Kidney tubule cell (primary cell): Measurements from ENCODE around the gene LRP10.

Experiments
- DNase-seq: peaks from one replicate; pipeline ENCODE4 v3.0.0-alpha.2; 2018; ENCODE audit warnings: low spot score

The LRP10 gene

DNA sequence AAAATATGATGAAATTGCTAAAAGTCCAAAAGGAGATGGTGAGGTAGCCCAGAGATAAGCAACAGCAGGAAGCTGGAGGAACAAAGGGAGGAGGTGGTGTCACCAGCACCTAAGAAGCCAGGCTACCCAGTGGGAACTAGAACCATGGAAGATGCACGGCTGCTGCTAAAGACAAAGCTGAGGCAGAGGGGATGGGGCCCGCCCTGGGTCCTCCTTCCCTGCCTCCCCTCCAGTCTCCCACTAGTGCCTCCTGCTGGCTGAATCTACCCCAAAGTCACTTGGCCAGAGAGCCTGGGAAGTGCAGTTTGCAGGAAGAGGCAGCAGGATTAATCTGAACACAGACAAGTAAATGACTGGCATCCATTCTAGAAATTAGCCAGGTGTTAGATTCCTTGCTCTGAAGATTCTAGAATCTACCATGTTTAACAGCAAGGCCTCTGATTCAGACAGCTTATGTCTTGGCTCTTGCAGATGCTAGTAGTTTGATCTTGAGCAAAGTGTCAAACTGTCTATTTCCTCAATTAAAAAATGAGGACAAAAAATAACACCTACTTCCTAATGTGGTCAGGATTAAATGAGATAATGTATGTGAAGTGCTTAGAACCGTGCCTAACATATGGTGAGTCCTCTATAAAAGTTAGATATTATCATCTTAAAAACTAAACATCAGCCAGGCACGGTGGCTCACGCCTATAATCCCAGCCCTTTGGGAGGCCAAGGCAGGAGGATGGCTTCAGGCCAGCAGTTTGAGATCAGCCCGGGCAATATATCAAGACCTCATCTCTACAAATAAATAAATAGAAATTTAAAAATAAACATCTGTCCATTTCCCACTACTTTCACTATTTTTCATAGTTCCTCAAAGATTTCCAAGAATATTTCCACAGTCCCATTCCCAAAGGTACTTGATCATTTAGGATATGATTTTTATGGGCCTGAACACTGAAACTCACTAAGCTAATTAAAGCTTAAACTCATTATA is 5.8 kb upstream of the LRP10 start:
- DNase-seq, result no peak

DNA sequence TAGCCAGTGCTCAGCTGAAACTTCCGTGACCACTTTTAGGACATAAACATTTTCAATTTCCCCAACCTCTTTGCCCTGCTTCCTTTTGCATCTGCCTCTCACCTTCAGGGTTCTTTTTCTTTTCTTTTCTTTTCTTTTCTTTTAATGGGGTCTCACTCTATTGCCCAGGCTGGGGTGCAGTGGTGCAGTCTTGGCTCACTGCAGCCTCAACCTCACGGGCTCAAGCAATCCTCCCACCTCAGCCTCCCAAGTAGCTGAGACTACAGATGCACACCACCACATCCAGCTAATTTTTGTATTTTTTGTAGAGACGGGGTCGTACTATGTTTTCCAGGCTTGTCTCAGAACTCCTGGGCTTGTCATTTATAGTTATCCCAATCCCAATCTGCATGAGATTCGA is 4.7 kb upstream of the LRP10 start:
- no peak for DNase-seq

DNA sequence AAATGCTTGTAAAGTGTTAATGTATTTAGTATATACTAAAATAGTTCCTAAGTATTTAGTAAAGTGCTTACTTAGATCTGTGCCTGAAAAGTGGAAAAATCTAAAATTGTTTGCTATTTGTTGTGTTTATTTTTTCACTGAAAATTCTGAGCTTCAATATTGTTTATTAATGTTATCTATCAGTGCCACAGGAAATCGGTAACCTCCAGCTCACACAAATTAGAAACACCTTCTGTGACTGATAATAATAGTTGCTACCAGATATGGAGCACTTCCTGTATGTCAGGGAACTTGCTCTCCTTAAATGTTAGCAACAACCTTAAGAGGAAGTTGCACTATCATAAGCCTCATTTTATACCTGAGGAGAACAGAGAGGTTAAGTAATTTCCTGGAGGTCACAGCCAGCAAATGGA is 723 bp upstream of the LRP10 start:
- DNase-seq, result no peak

DNA sequence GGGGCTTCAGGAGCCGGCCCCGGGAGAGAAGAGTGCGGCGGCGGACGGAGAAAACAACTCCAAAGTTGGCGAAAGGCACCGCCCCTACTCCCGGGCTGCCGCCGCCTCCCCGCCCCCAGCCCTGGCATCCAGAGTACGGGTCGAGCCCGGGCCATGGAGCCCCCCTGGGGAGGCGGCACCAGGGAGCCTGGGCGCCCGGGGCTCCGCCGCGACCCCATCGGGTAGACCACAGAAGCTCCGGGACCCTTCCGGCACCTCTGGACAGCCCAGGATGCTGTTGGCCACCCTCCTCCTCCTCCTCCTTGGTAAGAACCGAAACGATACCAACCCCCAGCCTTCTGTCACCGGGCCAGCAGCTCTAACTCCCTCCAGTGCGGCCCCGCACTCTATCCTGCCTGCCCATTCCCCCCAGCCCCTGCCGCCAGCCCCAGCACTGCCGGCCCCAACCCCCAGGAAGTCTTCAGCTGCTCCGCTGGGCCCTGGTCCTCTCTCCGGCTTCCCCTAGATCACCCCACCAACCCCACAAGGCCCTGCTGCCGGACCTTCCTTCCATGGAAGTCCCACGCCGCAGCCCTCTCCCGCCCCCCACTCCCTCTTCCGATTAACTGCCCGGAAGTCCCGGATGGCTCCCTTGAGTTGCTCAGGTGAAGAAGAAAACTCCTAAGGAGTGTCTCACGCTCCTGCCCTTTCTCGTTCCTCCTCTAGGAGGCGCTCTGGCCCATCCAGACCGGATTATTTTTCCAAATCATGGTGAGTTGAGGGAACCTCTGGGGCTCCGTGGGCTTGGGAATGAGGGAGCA is 693 bp downstream of the LRP10 start:
- peak; percentile 93 for DNase-seq

DNA sequence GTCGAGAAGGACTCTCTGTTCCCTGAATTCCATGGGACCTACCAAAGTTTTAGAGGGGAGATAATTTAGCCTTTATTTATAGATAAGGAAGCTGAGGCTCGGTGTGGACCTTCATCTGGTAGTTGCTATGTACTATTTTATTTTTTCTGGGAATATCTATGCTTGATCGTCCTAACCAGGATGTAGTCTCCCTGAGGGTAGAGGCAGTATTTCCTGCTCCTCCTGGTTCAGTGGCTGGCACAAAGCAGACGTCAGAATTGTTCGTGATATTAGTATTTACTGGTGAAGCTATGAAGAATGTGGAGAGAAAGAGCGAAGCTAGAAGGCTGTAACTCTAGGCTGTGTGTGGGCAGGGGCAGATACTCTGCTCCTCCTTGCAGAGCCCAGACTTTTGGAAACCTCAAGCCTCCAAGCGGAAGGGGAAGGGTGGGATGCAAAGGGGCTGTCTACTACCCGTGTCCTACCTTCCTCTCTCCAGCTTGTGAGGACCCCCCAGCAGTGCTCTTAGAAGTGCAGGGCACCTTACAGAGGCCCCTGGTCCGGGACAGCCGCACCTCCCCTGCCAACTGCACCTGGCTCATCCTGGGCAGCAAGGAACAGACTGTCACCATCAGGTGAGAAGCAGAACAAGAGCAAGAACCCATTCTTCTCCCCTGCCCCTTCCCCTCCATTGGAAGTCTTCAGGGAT is 1.4 kb downstream of the LRP10 start:
- DNase-seq, result no peak

DNA sequence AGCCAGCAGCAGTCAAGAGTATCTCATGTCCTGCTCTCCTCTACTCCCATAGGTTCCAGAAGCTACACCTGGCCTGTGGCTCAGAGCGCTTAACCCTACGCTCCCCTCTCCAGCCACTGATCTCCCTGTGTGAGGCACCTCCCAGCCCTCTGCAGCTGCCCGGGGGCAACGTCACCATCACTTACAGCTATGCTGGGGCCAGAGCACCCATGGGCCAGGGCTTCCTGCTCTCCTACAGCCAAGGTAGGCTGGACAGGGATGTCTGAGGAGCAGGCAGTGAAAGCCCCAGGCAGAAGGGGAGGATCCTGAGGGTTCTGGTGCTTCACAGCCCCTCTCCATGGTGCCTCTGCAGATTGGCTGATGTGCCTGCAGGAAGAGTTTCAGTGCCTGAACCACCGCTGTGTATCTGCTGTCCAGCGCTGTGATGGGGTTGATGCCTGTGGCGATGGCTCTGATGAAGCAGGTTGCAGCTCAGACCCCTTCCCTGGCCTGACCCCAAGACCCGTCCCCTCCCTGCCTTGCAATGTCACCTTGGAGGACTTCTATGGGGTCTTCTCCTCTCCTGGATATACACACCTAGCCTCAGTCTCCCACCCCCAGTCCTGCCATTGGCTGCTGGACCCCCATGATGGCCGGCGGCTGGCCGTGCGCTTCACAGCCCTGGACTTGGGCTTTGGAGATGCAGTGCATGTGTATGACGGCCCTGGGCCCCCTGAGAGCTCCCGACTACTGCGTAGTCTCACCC is 3.6 kb downstream of the LRP10 start:
- no peak for DNase-seq

DNA sequence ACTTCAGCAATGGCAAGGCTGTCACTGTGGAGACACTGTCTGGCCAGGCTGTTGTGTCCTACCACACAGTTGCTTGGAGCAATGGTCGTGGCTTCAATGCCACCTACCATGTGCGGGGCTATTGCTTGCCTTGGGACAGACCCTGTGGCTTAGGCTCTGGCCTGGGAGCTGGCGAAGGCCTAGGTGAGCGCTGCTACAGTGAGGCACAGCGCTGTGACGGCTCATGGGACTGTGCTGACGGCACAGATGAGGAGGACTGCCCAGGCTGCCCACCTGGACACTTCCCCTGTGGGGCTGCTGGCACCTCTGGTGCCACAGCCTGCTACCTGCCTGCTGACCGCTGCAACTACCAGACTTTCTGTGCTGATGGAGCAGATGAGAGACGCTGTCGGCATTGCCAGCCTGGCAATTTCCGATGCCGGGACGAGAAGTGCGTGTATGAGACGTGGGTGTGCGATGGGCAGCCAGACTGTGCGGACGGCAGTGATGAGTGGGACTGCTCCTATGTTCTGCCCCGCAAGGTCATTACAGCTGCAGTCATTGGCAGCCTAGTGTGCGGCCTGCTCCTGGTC is 4.3 kb downstream of the LRP10 start:
- no peak for DNase-seq

DNA sequence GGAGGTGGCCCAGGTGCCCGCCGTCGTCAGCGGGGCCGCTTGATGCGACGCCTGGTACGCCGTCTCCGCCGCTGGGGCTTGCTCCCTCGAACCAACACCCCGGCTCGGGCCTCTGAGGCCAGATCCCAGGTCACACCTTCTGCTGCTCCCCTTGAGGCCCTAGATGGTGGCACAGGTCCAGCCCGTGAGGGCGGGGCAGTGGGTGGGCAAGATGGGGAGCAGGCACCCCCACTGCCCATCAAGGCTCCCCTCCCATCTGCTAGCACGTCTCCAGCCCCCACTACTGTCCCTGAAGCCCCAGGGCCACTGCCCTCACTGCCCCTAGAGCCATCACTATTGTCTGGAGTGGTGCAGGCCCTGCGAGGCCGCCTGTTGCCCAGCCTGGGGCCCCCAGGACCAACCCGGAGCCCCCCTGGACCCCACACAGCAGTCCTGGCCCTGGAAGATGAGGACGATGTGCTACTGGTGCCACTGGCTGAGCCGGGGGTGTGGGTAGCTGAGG is 5.5 kb downstream of the LRP10 start:
- no peak for DNase-seq

DNA sequence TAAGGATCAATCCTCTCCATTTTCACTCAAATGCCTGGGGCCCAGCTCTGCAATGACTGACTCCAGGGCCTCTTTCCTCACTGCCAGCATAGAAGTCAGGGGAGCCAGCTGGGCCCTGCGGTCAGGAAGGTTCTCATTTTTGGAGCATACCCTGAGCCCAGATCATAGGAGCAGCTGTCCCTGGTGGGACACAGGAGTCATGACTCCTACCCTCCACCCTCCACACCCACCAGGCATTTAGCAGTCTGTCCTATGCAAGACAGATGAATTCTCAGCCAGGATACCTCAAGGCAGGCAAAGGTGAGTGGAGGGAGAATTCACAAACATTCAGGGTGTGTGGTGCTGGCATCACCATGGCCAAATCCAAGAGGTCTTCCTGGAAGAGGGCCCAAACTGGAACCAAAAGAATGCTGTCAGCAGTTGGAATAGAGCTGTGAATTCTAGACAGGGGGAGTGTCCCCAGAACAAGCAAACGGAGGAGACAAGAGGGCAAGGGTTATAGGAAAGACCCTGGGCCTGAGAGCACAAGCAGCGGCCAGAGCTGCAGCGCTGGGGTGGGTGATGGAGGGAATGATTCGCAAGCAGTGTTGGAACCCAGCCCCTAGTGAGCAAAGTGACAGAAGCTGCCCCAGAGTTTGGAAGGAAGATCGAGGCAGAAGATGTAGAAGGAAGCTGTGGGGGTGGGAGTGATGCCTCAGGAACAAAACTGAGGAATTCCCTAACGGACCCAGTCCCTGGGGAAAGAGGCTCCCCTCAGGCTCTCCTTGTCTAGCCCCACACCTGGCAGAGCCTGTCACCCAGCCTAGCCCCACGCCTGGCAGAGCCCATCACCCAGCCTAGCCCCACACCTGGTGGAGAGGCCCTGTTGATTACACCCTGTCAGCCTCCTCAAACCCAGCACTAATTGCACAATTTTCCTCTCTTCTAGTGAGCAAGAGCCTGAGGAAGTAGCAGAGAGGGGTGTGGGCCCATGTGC is 7.0 kb downstream of the LRP10 start:
- DNase-seq, result no peak

DNA sequence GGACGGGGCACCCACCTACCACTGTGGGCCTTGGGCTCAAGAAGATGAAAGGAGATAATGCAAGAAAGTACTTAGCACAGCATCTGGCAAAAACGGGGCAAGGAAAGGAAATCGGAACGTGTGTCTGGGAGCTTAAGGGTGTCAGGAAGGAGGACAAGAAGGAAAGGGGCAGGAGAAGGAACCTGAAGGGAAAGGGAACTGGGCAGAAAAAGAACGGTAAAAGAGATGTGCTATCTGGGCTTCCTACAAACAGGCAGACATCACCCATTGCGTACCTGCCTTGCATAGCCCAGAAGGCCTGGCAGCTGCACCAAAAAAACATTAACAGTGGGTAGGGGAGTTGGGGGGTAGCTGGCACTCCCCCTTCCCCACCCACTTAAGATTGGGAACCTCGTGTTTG is 10.5 kb downstream of the LRP10 start:
- no peak for DNase-seq

DNA sequence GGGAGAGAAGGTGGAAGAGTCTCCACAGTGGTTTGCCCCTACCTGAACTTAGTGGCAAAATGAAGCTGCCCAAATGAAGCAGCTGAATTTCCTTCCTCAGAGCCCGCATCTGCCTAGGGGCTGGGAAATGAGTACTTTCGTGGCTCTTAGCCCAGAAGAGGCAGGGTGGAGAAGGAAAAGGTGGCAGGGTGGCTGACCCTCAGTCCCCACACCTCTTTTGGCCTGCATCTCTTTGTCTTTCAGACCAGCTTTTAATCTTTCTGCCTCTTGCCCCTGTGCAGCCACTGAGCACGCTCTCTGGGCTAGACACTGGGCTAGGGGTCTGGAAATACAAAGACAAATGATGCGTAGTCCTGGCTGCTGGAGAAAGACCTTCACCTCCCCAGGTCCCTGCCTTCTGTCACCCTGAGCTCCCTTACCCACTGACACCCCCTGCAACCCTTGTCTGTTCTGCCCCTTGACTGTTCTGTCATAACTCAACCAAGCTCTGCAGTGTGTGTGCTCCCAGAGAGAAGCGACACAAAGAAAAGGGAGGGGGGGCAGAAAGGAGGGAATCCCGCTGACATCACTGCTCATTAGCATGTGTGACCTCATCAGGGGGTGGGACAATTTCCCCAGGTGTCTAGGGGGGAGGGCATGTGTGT is 11.1 kb downstream of the LRP10 start:
- DNase-seq, result peak; percentile 76

DNA sequence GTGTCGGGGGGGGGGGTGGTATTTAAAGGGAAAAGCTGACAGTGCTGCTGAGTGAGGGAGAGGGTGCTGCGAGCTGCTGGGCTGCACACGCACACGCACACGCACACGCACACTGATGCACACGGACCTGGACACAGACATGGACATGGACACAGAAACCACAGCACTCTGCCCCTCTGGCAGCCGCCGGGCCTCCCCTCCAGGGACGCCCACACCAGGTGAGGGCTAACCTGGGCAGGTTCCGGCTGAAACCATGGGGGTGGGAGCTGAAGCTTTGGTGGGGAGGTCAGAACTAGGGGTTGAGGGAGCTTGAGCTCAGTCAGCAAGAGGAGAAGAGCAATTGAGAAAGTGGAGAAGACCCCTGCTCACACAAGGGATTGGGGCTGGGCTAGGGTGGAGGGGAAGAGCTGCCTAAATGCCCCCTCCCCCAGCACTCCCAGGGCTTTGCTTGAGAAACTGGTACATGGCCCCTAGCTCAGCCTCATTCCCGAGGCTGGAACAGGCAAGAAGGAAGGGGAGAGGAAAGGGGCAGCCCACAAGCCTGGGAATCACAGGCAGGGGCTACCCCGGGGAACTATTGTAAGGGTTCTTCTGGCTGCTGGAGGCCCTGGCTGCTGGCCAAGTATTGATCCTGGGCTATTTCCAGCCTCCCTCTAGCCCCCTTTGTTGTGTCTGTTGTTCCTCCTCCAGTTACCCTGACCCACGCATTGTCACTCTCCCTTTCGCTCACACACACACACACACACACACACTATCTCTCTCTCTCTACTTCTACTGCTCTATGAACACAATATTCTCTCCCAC is 11.8 kb downstream of the LRP10 start, which contains the start of gene REM2:
REM2 (plus strand) TSS at position 50 of the 804 bp plus-strand sequence; CDS start at position 116, 66 bp downstream.
- no peak for DNase-seq

DNA sequence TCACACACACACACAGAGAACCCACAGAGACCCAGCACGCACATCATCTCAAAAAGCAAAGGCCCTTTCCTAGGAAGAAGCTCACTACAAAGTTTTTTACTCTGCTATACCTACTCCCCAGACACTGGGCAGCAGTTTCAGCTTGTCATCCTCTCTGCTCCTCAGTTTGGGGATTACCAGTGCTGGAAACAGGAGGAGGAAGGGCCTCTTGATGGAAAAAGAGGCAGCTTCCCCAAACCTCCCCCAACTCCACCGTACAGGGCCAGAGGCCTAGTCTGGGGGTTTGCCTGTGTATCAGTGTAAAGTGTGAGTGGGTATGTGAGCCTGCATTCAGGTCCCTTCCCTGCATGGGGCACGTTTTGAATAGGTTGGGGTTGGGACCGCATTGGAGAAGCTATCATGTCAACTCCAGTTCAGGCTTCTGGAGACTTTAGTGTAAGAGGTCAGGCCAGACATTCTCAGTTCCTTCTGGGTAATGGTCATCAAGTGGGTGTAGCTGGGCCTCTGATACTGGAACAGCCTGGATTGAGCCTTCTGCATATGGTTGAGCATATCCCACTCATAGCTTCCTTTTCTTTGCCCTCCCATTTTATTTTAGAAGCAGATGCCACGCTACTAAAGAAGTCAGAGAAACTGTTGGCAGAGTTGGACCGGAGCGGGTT is 12.7 kb downstream of the LRP10 start:
- DNase-seq, result no peak

DNA sequence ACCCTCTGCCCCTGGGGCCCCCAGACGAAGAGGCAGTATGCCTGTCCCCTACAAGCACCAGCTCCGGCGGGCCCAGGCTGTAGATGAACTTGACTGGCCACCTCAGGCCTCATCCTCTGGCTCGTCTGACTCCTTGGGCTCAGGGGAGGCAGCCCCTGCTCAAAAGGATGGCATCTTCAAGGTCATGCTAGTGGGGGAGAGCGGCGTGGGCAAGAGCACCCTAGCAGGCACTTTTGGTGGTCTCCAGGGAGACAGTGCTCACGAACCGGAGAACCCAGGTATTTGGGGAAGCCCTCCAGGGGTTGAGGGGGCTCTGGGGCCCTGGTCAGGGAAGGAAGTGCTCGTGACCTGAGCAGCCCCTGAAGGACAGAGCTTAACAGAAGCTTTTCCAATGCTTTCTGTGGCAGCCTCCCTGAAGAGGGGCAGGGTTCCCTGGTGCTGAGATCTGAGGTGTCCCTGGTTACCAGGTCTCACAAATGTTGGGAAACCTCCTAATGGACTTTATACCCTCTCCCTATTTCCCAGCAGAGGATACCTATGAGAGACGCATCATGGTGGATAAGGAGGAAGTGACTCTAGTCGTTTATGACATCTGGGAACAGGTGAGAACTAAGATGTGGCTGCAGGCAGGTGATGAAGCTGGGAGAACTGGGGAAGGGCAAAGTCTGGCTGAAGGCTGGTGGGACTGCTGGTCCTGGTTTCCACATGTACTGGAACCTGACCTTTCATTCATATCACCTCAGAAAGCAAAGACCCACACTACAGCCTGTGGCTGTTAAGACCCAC is 13.4 kb downstream of the LRP10 start:
- no peak for DNase-seq

DNA sequence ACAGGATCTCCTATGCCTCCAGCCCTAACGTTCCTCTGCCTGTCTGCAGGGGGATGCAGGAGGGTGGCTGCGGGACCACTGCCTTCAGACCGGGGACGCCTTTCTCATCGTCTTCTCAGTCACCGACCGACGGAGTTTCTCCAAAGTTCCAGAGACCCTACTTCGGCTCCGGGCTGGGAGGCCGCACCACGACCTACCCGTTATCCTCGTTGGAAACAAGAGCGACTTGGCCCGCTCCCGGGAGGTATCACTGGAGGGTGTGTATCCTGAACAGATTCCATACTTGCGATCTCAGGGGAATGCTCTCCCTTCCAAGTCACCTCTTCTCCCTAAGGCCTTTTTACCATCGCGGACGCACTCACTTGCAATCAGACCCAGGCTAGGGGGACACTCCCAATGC is 14.4 kb downstream of the LRP10 start:
- no peak for DNase-seq

DNA sequence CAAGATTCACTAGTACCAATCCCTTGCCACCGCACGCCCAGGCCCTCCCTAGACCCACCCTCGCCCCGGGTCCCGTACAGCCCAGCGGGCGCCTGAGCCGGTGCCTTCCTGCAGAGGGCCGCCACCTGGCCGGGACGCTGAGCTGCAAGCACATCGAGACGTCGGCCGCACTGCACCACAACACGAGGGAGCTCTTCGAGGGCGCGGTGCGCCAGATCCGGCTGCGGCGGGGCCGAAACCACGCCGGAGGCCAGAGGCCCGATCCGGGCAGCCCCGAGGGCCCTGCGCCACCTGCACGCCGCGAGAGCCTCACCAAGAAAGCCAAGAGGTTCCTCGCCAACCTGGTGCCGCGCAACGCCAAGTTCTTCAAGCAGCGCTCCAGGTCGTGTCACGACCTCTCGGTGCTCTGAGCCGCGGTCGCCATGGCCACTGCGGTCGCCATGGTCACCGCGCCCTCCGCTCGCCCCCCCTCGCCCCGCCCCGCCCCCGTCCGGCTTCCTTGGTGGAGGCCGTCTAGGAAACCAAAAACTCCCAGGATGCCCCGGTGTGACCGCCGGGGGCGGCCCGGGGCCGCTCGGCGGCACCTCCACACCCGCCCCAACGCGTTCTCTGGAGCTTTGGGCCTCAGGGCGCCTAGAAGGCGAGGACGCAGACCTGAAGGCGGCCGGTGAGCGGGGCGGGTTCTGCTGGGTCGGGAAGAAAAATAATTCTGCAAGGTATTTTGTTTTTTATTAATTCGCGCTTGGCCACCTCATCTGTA is 15.1 kb downstream of the LRP10 start:
- peak; percentile 86 for DNase-seq
